ENCODE results near the gene PREB. TPM values are rescaled to one million over a fixed set of nuclear protein-coding genes. Genes with fewer than 3 reads are reported as not detected.

PREB gene
- total and polyA plus RNA-seq, 2 of the 13 experiments (the other 11 are each of a cell fraction or from before 2014, with no cell fraction given): 112 to 192 TPM

GRCh38 chr2:27134781-27135477 is 493 bp upstream of the PREB start (continued):
- peak; percentile 7; the same call in 1 of the 2 replicates for TF ChIP-seq ZNF687 (CRISPR knock-in tag; IDR thresholded peaks at IDR 0.05)
- 0 out of 2 replicates have a peak, but pooled peaks have one; percentile 66 for TF ChIP-seq ZSCAN29 (CRISPR knock-in tag; conservative IDR thresholded peaks at IDR 0.05)
- 0 out of 2 replicates have a peak, but pooled peaks have one; percentile 7 for TF ChIP-seq SKIL (CRISPR knock-in tag; IDR thresholded peaks at IDR 0.05; ENCODE audit: borderline replicate concordance)
- no peak for TF ChIP-seq STAT6 (CRISPR knock-in tag; IDR thresholded peaks at IDR 0.05; ENCODE audit: borderline replicate concordance)
- TF ChIP-seq ZHX1 (CRISPR knock-in tag; IDR thresholded peaks at IDR 0.05; ENCODE audit: low read depth): 0 out of 2 replicates have a peak, but pooled peaks have one; percentile 17
- no peak for TF ChIP-seq NFE2L2 (IDR thresholded peaks at IDR 0.05; ENCODE audit: low read length)
- 0 out of 2 replicates have a peak, but pooled peaks have one; percentile 53 for TF ChIP-seq KLF9 (CRISPR knock-in tag; IDR thresholded peaks at IDR 0.05; ENCODE audit: low read depth)
- 0 out of 2 replicates have a peak, but pooled peaks have one; percentile 18 for TF ChIP-seq SIX1 (CRISPR knock-in tag; IDR thresholded peaks at IDR 0.05; ENCODE audit: borderline replicate concordance)
- no peak for TF ChIP-seq ZNF10 (CRISPR knock-in tag; IDR thresholded peaks at IDR 0.05; ENCODE audit: borderline replicate concordance, low read depth)
- no peak for TF ChIP-seq ZNF101 (CRISPR knock-in tag; IDR thresholded peaks at IDR 0.05; ENCODE audit: borderline replicate concordance, low read depth)
- peak; percentile 33; the same call in 1 of the 2 replicates for TF ChIP-seq GATAD2A (CRISPR knock-in tag; IDR thresholded peaks at IDR 0.05)
- TF ChIP-seq AHR (CRISPR knock-in tag; IDR thresholded peaks at IDR 0.05): 0 out of 2 replicates have a peak, but pooled peaks have one; percentile 64
- TF ChIP-seq RFX3 (CRISPR knock-in tag; IDR thresholded peaks at IDR 0.05): no peak
- 0 out of 2 replicates have a peak, but pooled peaks have one; percentile 82 for TF ChIP-seq MYPOP (CRISPR knock-in tag; IDR thresholded peaks at IDR 0.05)

Data from HepG2 (cell line).